Lung (tissue), 12 donors: ENCODE measurements around the gene DTNB. TPM values are rescaled to one million over a fixed set of nuclear protein-coding genes. Genes with fewer than 3 reads are reported as not detected.

Source experiments
- ATAC-seq: fragments of 200-7000 bp; cut with Tn5 transposase; one replicate; pipeline ENCODE4 v1.9.1; 2020; ENCODE audit warnings: moderate number of reproducible peaks; ENCODE audit not compliant: insufficient read depth, low FRiP score
- DNase-seq, 3 donors: peaks; one replicate each; pipeline ENCODE4 v3.0.0-alpha.2; 2013 to 2017
- H3K27ac ChIP-seq, 2 donors: one replicate each; pipeline ENCODE4 v1.5.1; 2013; ENCODE audit warnings: mild to moderate bottlenecking in 2 of 2, moderate library complexity in 2 of 2, control low read depth in 1 of 2, inconsistent platforms in 1 of 2, low read depth in 1 of 2, low read length in 1 of 2
- H3K27me3 ChIP-seq, 3 donors: one replicate each; pipeline ENCODE4 v1.5.1; 2013; ENCODE audit warnings: low read length in 2 of 3; ENCODE audit not compliant: control insufficient read depth in 3 of 3, insufficient read depth in 3 of 3
- H3K36me3 ChIP-seq, 4 donors: one replicate each; pipeline ENCODE4 v1.5.1; 2013; ENCODE audit warnings: low read length in 4 of 4, mild to moderate bottlenecking in 1 of 4, moderate library complexity in 1 of 4; ENCODE audit not compliant: control insufficient read depth in 4 of 4, insufficient read depth in 4 of 4
- H3K4me1 ChIP-seq, 5 donors: one replicate each; pipeline ENCODE4 v1.5.1; 2013; ENCODE audit warnings: low read length in 5 of 5, mild to moderate bottlenecking in 2 of 5, moderate library complexity in 1 of 5; ENCODE audit not compliant: control insufficient read depth in 5 of 5, insufficient read depth in 5 of 5
- H3K4me3 ChIP-seq: one replicate; pipeline ENCODE4 v1.5.1; 2013; ENCODE audit warnings: mild to moderate bottlenecking, control low read depth, moderate library complexity
- H3K9ac ChIP-seq, 2 donors: one replicate each; pipeline ENCODE4 v1.5.1; 2013; ENCODE audit warnings: low read length in 2 of 2, control low read depth in 1 of 2; ENCODE audit not compliant: insufficient read depth in 1 of 2
- H3K9me3 ChIP-seq, 4 donors: one replicate each; pipeline ENCODE4 v1.5.1; 2013; ENCODE audit warnings: low read length in 3 of 4, mild to moderate bottlenecking in 1 of 4, moderate library complexity in 1 of 4; ENCODE audit not compliant: control insufficient read depth in 4 of 4, insufficient read depth in 3 of 4
- WGBS, 2 donors: extraction: QIAGEN DNeasy Blood & Tissue Kit; methylation state at CpG; one replicate each; pipeline ENCODE4 v1.1.7; 2013; 5-methylcytosine and 5-hydroxymethylcytosine counted together
- polyA plus RNA-seq, 2 donors: library from polyadenylated mRNA; stranded (reverse); fragments of 200-250 nt; gene quantifications; one replicate each; pipeline ENCODE4 v1.2.1, GENCODE V29; 2013
- total RNA-seq, 2 donors: library from RNA; depleted of rRNA in 1 of 2; stranded (reverse); fragments of >200 nt in 1 of 2; gene quantifications; one replicate each; pipeline ENCODE4 v1.2.1, GENCODE V29; 2014 to 2021
- TF ChIP-seq, protein P1 (sequence below): IDR thresholded peaks from 2 replicates; pipeline ENCODE4 v1.5.1; 2012; ENCODE audit warnings: mild to moderate bottlenecking; ENCODE audit errors: control extremely low read depth, extremely low read depth
- donor health status: control.
- donor health status: control.
- donor health status: Bipolar disorder and iron deficiency.
- donor health status: healthy.
- donor health status: DM: yes; HTN: yes; CAD: no.

The DTNB gene
- total and polyA plus RNA-seq, 4 donors, result 10.1 to 35.2 (median 20.4) TPM

DNA sequence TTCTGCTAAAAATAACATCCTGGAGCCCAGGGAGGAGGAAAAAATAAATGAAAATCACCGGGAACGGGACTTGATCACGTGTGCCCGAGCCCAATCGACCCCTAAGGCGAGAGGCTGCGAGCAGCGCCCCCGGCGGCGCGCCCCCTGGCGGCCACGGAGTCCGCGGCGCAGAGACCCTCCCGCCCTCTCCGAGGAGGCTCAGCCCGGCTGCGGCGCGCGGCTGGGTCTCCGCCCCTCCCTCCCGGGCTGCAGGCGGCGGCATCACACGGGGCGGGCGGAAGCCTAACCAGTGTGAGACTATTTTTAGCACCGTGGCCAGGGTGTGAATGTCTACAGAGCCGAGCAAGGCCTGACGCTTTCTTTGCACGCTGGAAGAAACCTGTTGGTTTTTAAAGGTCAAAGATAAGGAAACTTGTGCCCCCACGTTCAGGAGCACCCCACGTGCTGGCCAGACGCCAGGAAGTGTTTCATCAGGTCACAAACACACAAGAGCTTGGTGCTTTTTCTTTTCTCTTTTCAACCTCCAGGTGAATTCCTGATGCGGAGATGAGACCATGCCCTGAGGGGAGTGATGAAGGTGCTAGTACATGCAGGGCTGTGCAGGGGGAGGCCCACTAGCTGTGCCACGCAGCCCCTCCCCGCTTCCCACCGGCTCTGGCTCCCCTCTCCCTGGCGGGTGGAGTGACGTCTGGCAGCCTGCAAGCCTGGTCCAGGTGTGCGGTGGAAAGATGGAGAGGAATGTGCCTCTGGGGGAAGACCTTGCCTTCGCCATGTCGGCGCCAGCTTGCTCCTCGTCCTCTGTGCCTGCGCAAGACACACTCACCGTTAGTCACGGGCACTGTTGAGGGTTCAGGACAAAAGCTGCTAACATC lies 296.4 kb downstream of the DTNB start:
- no peaks in the 10 kb centered on the region for H3K36me3 ChIP-seq
- H3K9me3 ChIP-seq, result no peaks in the 10 kb centered on the region
- ATAC-seq (peak; percentile 92), DNase-seq (peak; percentile 87 to 94 (median 91))
- peak overlapping the region in 1 of 2 donors; percentile 9 for H3K27ac ChIP-seq
- 16 to 18% methylated on average over 47 to 52 of the region's 52 CpGs for WGBS, 2 donors
- no peaks in the 10 kb centered on the region for H3K27me3 ChIP-seq
- TF ChIP-seq, protein P1, sequence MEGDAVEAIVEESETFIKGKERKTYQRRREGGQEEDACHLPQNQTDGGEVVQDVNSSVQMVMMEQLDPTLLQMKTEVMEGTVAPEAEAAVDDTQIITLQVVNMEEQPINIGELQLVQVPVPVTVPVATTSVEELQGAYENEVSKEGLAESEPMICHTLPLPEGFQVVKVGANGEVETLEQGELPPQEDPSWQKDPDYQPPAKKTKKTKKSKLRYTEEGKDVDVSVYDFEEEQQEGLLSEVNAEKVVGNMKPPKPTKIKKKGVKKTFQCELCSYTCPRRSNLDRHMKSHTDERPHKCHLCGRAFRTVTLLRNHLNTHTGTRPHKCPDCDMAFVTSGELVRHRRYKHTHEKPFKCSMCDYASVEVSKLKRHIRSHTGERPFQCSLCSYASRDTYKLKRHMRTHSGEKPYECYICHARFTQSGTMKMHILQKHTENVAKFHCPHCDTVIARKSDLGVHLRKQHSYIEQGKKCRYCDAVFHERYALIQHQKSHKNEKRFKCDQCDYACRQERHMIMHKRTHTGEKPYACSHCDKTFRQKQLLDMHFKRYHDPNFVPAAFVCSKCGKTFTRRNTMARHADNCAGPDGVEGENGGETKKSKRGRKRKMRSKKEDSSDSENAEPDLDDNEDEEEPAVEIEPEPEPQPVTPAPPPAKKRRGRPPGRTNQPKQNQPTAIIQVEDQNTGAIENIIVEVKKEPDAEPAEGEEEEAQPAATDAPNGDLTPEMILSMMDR, result peak; percentile 87
- H3K4me3 ChIP-seq, result no peak overlapping the region
- no peak overlapping the region for H3K9ac ChIP-seq
- peaks cover 0 to 21% (median 8%) of the 10 kb centered on the region in 5 donors for H3K4me1 ChIP-seq

DNA sequence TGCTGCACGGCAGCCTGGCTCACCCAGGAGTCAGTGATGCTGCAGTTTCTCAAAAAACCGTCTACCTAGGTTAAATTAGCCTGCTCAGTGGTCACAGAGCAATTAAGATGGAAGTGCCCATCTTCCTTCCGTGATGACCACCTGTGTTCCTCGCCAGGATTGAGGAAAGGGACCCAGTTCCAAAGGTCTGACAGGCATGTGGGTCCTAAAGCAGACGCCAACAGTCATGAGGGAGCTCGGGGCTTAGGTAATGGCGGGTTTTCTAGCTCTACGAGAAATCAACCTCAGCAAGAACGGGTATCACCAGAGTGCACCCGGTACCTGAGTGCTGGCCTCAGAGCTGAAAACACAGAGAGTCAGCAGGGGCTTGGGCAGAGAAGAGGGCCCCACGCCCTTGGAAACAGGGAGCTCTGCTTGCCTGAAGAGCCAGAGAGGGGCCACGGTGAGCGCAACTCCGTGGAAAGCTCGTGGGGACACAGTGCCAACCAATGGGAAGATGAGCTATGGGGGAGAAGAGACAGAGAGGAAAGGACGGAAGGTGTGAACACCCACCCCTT lies 297.3 kb downstream of the DTNB start:
- ATAC-seq, result no peak
- Histone ChIP-seq H3K27ac (no peak overlapping the region), H3K4me1 (peaks cover 0 to 21% (median 8%) of the 10 kb centered on the region in 5 donors), H3K4me3 (no peak overlapping the region), H3K36me3 (no peaks in the 10 kb centered on the region), H3K27me3 (no peaks in the 10 kb centered on the region), H3K9me3 (no peaks in the 10 kb centered on the region), H3K9ac (no peak overlapping the region)
- DNase-seq, result no peak
- TF ChIP-seq, protein P1, result no peak
- WGBS, 2 donors, result 73 to 76% methylated on average over 15 to 16 of the region's 16 CpGs

DNA sequence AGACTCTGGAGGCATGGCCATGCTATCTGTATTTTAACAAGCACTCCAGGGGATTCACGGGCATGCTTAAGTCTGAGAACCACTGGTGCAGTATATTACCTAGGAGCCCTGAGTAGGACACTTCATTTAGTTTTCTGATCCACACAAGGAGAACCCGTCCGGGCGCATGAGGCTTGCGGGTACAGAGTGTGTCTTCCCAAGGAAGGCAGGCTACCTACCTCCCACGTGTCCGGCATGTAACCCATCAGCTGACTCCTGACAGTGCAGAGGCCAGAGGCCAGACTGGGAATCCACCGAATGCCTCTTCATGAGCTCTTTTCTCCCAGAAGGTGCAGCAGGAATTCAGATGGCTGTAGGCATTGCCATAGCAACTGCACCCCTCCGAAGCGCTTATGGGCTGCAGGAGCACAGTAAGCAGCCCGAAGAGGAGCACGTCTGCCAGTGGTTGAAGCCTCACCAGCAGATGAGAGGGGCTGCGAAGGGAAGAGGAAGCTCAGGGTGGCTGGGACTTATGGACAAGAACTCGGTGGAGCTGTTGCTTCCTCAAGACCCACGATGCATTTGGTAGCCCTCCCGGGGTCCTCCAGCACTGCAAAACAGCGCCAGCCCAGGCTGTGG lies 297.9 kb downstream of the DTNB start:
- 80 to 87% methylated on average over 17 of the region's 17 CpGs for WGBS, 2 donors
- Histone ChIP-seq H3K9ac (no peak overlapping the region), H3K4me1 (peaks cover 0 to 21% (median 8%) of the 10 kb centered on the region in 5 donors), H3K4me3 (no peak overlapping the region), H3K36me3 (no peaks in the 10 kb centered on the region), H3K27me3 (no peaks in the 10 kb centered on the region), H3K9me3 (no peaks in the 10 kb centered on the region), H3K27ac (no peak overlapping the region)
- TF ChIP-seq, protein P1, result no peak
- ATAC-seq (no peak), DNase-seq (no peak)
